Progenitor cell of endocrine pancreas (in vitro differentiated cells): ENCODE measurements around the gene ZFYVE21. TPM values are rescaled to one million over a fixed set of nuclear protein-coding genes. Genes with fewer than 3 reads are reported as not detected.

Experiments
- DNase-seq: peaks from one replicate; pipeline ENCODE4 v3.0.0; 2021; ENCODE audit warnings: low spot score; ENCODE audit not compliant: unreplicated experiment
- H3K27ac Mint-ChIP-seq: 2 replicates; pipeline ENCODE4 v1.8.0; 2021; ENCODE audit warnings: mild to moderate bottlenecking, moderate library complexity, mixed read lengths
- H3K27me3 Mint-ChIP-seq: 2 replicates; pipeline ENCODE4 v1.8.0; 2021; ENCODE audit warnings: mixed read lengths
- H3K36me3 Mint-ChIP-seq: 2 replicates; pipeline ENCODE4 v1.8.0; 2022; ENCODE audit warnings: mixed read lengths; ENCODE audit not compliant: insufficient read depth
- H3K4me1 Mint-ChIP-seq: 2 replicates; pipeline ENCODE4 v1.8.0; 2021; ENCODE audit warnings: low read depth, mixed read lengths
- H3K4me3 Mint-ChIP-seq: 2 replicates; pipeline ENCODE4 v1.8.0; 2021; ENCODE audit warnings: low read depth, mild to moderate bottlenecking, moderate library complexity, mixed read lengths
- H3K9me3 Mint-ChIP-seq: 2 replicates; pipeline ENCODE4 v1.8.0; 2021; ENCODE audit warnings: low read depth, mixed read lengths
- CTCF ChIP-seq: fragments of 200-600 bp; sonication (generic); IDR thresholded peaks from one replicate; pipeline ENCODE4 v1.5.0; 2021; ENCODE audit warnings: antibody characterized with exemption, mild to moderate bottlenecking; ENCODE audit not compliant: unreplicated experiment
- total RNA-seq: library from RNA; stranded (reverse); gene quantifications from 2 replicates; pipeline ENCODE4 v1.2.1, GENCODE V29; 2021

The ZFYVE21 gene
- total RNA-seq, 1 donor from 2014 or later: 47.2 TPM

DNA sequence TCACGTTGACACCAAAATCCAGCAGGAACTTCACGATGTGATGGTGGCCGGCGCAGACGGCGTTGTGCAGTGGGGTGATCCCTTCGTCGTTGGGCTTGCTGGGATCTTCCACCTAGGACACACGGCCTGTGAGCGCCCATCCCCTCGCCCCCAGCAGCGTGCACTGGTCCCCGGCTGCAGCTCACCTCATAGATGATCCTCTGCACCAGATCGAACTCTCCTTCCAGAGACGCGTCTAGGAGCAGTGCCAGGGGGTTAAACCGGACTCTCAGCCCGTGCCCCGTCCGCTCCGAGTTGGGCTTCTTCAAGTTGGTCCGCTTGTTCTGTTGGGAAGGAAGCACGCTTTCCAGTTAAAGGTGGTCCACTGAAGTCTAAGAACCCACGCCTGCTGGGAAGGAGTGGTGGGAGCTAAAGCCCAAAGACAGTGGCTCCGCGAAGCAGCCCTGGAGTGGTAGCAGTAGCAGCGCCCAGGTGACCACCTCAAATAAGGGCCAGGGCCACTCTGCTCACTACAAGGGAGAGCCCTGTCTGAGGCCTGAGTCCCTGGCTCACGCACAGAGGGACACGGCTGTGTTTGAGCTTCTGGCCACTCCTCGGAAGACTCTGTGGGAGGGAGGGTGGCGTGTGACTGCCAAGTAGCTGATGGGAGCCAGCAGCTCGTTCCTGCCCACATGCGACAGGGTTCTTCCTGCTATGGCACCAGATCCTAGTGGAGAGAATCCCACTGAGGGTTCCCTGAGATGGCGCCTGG, 23.3 kb downstream of the ZFYVE21 start:
- H3K4me3 Mint-ChIP-seq: no peak overlapping the region
- H3K27me3 Mint-ChIP-seq: no peaks in the 10 kb centered on the region
- H3K27ac Mint-ChIP-seq: no peak overlapping the region
- DNase-seq: no peak
- H3K9me3 Mint-ChIP-seq: no peaks in the 10 kb centered on the region
- H3K4me1 Mint-ChIP-seq: no peaks in the 10 kb centered on the region
- no peak for TF ChIP-seq CTCF
- peaks cover 14% of the 10 kb centered on the region for H3K36me3 Mint-ChIP-seq

DNA sequence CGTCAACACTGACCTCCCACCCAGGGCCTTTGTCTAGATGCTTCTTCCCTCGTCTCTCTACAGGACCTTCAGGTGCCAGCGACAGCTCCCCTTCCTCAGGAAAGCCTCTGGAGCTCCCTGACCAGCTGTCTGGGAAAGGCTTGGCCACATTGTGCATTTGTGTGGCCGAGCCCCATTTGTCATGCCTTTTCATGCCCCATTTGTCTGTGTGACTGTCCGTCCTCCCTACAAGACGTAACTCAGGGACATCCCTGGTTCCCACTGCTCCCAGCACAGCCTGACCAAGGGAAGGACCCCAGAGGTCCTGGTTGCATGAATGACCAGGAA, 23.8 kb downstream of the ZFYVE21 start:
- no peak for DNase-seq
- H3K4me1 Mint-ChIP-seq: no peaks in the 10 kb centered on the region
- no peak overlapping the region for H3K4me3 Mint-ChIP-seq
- H3K27me3 Mint-ChIP-seq: no peaks in the 10 kb centered on the region
- no peaks in the 10 kb centered on the region for H3K9me3 Mint-ChIP-seq
- no peak overlapping the region for H3K27ac Mint-ChIP-seq
- H3K36me3 Mint-ChIP-seq: peaks cover 15% of the 10 kb centered on the region
- no peak for TF ChIP-seq CTCF

GRCh38 chr14:103739793-103740501, 24.3 kb downstream of the ZFYVE21 start:
- H3K27ac Mint-ChIP-seq: no peak overlapping the region
- H3K4me1 Mint-ChIP-seq: no peaks in the 10 kb centered on the region
- no peaks in the 10 kb centered on the region for H3K9me3 Mint-ChIP-seq
- H3K27me3 Mint-ChIP-seq: no peaks in the 10 kb centered on the region
- DNase-seq: no peak
- H3K36me3 Mint-ChIP-seq: peaks cover 11% of the 10 kb centered on the region
- TF ChIP-seq CTCF: no peak
- H3K4me3 Mint-ChIP-seq: no peak overlapping the region

GRCh38 chr14:103740991-103741689, 25.5 kb downstream of the ZFYVE21 start:
- no peaks in the 10 kb centered on the region for H3K4me1 Mint-ChIP-seq
- no peak overlapping the region for H3K4me3 Mint-ChIP-seq
- TF ChIP-seq CTCF: no peak
- DNase-seq: no peak
- H3K9me3 Mint-ChIP-seq: no peaks in the 10 kb centered on the region
- no peaks in the 10 kb centered on the region for H3K27me3 Mint-ChIP-seq
- H3K27ac Mint-ChIP-seq: no peak overlapping the region
- peaks cover 9% of the 10 kb centered on the region for H3K36me3 Mint-ChIP-seq

DNA sequence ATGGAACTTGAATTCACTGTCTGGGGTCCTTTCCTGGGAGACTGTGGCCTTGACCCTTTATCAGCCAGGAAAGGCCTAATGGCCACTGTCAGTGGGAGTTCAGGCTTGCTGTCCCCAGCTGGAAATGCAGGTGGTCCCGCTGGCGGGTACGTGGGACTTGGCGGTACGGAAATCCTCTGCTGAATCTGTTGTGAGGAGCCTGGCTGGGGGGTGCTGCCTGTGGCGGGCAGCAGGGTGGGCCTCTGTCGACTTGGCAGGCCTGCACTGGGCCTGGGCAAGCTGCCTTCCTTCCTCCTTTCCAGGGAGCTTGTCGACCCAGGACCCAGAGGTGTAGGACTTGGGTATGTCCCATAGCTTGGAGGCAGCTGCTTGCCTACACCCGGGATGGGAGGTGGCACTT, 26.3 kb downstream of the ZFYVE21 start:
- no peak overlapping the region for H3K27ac Mint-ChIP-seq
- H3K36me3 Mint-ChIP-seq: peaks cover 9% of the 10 kb centered on the region
- no peaks in the 10 kb centered on the region for H3K4me1 Mint-ChIP-seq

More for the DNA sequence above, 26.3 kb downstream of the ZFYVE21 start:
- no peak for DNase-seq
- no peak for TF ChIP-seq CTCF
- Mint-ChIP-seq H3K27me3 (no peaks in the 10 kb centered on the region), H3K9me3 (no peaks in the 10 kb centered on the region), H3K4me3 (no peak overlapping the region)
